DOHH2 (cell line): Measurements from ENCODE around the gene HIPK4.

Source experiments
- H3F3A ChIP-seq: fragments of 200-600 bp; sonication (generic), shearing (Covaris generic); 2 replicates; pipeline ENCODE4 v1.6.0; 2016; ENCODE audit warnings: antibody characterized with exemption, mild to moderate bottlenecking; ENCODE audit not compliant: control insufficient read depth, insufficient read depth
- H3K27ac ChIP-seq: fragments of 200-600 bp; sonication (generic); 2 replicates; pipeline ENCODE4 v1.5.1; 2014; ENCODE audit warnings: low read depth, mild to moderate bottlenecking, low read length, moderate library complexity
- H3K27me3 ChIP-seq: fragments of 200-600 bp; sonication (generic); 2 replicates; pipeline ENCODE4 v1.6.1; 2014; ENCODE audit warnings: mild to moderate bottlenecking, low read length, mixed read lengths; ENCODE audit not compliant: control insufficient read depth
- H3K36me3 ChIP-seq: fragments of 200-600 bp; sonication (generic); 2 replicates; pipeline ENCODE4 v1.6.1; 2014; ENCODE audit warnings: mild to moderate bottlenecking, low read length, moderate library complexity, mixed read lengths; ENCODE audit not compliant: control insufficient read depth
- H3K4me1 ChIP-seq: fragments of 200-600 bp; sonication (generic); 2 replicates; pipeline ENCODE4 v1.6.1; 2014; ENCODE audit warnings: mild to moderate bottlenecking, low read length, mixed read lengths; ENCODE audit not compliant: control insufficient read depth
- H3K4me2 ChIP-seq: fragments of 200-600 bp; sonication (generic); 2 replicates; pipeline ENCODE4 v1.6.0; 2014; ENCODE audit warnings: mild to moderate bottlenecking, low read length, moderate library complexity
- H3K4me3 ChIP-seq: fragments of 200-600 bp; sonication (generic); 2 replicates; pipeline ENCODE4 v1.5.1; 2014; ENCODE audit warnings: mild to moderate bottlenecking, low read length, mixed read lengths
- H3K79me2 ChIP-seq: fragments of 200-600 bp; sonication (generic); 2 replicates; pipeline ENCODE4 v1.6.1; 2014; ENCODE audit warnings: mild to moderate bottlenecking, low read length, mixed read lengths; ENCODE audit not compliant: control insufficient read depth
- H3K9me2 ChIP-seq: fragments of 200-600 bp; sonication (generic); replicated peaks from 2 replicates; pipeline ENCODE4 v1.6.1; 2014; ENCODE audit warnings: mild to moderate bottlenecking, low read length, mixed read lengths; ENCODE audit not compliant: control insufficient read depth
- H3K9me3 ChIP-seq: fragments of 200-600 bp; sonication (generic); 2 replicates; pipeline ENCODE4 v1.6.1; 2014; ENCODE audit warnings: antibody characterized with exemption, low read length, mixed read lengths; ENCODE audit not compliant: control insufficient read depth, insufficient read depth
- H4K20me1 ChIP-seq: fragments of 200-600 bp; sonication (generic); 2 replicates; pipeline ENCODE4 v1.6.0; 2014; ENCODE audit warnings: low read depth, mild to moderate bottlenecking, antibody characterized with exemption, low read length, moderate library complexity; ENCODE audit not compliant: control insufficient read depth, insufficient read depth
- EZH2phosphoT487 ChIP-seq: fragments of 200-600 bp; sonication (generic); IDR thresholded peaks from 2 replicates; pipeline ENCODE4 v1.6.1; 2017; ENCODE audit warnings: borderline replicate concordance, mild to moderate bottlenecking, antibody characterized with exemption, low read length, moderate library complexity, mixed read lengths
- TF ChIP-seq, protein P1 (sequence below): fragments of 200-600 bp; sonication (generic); IDR thresholded peaks from one replicate; pipeline ENCODE4 v1.5.1; 2014; ENCODE audit warnings: antibody characterized with exemption, mild to moderate bottlenecking, low read depth, low read length; ENCODE audit not compliant: poor library complexity, severe bottlenecking

HIPK4 gene

DNA sequence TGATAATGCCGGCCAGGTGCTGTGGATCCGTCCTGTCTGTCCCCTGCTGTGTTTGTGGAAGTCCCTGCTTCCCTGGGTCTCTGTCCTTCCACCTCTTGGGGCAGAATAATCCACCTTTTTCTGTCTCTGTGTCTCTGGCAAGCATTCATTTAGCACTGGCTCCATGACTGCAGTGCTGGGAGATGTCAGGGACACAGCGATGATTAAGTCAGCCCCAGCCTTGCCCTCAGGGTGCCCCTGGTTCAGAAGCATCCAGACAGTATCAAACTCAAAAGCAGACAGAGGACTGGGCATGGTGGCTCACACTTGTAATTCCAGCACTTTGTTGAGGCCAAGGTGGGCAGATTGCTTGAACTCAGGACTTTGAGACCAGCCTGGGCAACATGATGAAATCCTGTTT lies 1.5 kb downstream of the HIPK4 start:
- no peaks in the 10 kb centered on the region for H3K27me3 ChIP-seq
- H4K20me1 ChIP-seq: no peaks in the 10 kb centered on the region
- H3K9me2 ChIP-seq: no peaks in the 10 kb centered on the region
- H3K4me1 ChIP-seq: no peaks in the 10 kb centered on the region
- no peaks in the 10 kb centered on the region for H3K36me3 ChIP-seq
- no peak overlapping the region for H3K27ac ChIP-seq
- TF ChIP-seq, protein P1, sequence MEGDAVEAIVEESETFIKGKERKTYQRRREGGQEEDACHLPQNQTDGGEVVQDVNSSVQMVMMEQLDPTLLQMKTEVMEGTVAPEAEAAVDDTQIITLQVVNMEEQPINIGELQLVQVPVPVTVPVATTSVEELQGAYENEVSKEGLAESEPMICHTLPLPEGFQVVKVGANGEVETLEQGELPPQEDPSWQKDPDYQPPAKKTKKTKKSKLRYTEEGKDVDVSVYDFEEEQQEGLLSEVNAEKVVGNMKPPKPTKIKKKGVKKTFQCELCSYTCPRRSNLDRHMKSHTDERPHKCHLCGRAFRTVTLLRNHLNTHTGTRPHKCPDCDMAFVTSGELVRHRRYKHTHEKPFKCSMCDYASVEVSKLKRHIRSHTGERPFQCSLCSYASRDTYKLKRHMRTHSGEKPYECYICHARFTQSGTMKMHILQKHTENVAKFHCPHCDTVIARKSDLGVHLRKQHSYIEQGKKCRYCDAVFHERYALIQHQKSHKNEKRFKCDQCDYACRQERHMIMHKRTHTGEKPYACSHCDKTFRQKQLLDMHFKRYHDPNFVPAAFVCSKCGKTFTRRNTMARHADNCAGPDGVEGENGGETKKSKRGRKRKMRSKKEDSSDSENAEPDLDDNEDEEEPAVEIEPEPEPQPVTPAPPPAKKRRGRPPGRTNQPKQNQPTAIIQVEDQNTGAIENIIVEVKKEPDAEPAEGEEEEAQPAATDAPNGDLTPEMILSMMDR: no peak
- TF ChIP-seq EZH2phosphoT487: no peak
- H3F3A ChIP-seq: no peaks in the 10 kb centered on the region
- no peak overlapping the region for H3K4me2 ChIP-seq
- no peaks in the 10 kb centered on the region for H3K79me2 ChIP-seq
- H3K4me3 ChIP-seq: no peak overlapping the region
- no peaks in the 10 kb centered on the region for H3K9me3 ChIP-seq

DNA sequence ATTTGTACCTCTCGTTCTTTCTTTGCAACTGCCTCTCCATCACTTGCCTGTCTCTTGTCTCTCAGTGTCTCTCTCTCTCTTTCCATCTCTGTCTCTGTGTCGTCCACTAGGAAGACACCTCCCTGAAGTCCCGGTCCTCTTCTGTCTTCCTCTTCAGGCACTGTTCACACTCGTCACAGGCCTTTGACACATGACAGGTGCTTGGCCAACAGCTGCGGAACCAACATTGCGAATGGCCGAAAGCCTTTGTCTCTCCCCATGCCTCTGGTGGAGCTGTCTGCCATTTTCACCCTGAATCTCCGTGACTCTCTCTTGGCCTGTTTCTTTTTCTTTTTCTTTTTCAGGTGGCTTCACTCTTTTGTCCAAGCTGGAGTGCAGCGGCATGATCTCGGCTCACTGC lies 2.8 kb downstream of the HIPK4 start:
- H3K27me3 ChIP-seq: no peaks in the 10 kb centered on the region
- no peaks in the 10 kb centered on the region for H3K9me3 ChIP-seq
- no peaks in the 10 kb centered on the region for H3K9me2 ChIP-seq
- no peak overlapping the region for H3K4me3 ChIP-seq
- no peaks in the 10 kb centered on the region for H3K36me3 ChIP-seq
- TF ChIP-seq, protein P1: no peak
- TF ChIP-seq EZH2phosphoT487: no peak
- no peaks in the 10 kb centered on the region for H4K20me1 ChIP-seq
- H3K4me1 ChIP-seq: no peaks in the 10 kb centered on the region
- no peaks in the 10 kb centered on the region for H3F3A ChIP-seq
- no peak overlapping the region for H3K4me2 ChIP-seq
- no peaks in the 10 kb centered on the region for H3K79me2 ChIP-seq
- H3K27ac ChIP-seq: no peak overlapping the region

DNA sequence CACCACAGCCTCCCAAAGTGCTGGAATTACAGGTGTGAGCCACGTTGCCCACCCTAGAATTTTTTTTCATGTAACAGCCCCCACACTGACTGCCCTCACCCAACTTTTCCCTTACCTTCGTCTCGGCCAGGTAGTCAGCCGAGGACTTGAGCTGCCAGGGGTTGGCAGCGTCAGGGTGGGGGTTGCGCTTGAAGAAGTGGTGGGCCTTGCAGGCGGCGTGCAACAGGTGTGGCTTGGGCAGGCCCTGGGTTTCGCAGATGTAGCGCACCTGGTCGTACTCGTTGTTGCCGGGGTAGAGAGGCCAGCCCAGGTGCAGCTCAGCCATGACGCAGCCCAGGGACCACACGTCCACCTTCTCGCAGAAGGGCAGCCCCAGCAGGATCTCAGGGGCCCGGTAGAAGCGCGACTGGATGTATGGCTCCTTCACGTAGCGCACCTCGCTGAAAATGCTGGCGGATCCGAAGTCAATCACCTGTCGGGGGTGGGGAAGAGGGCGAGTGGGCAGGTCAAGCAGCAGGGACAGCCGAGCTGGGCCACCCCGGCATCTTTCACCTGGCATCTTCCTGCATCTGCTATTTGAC lies 6.2 kb downstream of the HIPK4 start:
- H3K79me2 ChIP-seq: no peaks in the 10 kb centered on the region
- H3K27me3 ChIP-seq: no peaks in the 10 kb centered on the region
- no peak overlapping the region for H3K4me3 ChIP-seq
- H3K9me2 ChIP-seq: no peaks in the 10 kb centered on the region
- no peak overlapping the region for H3K27ac ChIP-seq
- no peak for TF ChIP-seq EZH2phosphoT487
- TF ChIP-seq, protein P1: no peak
- no peaks in the 10 kb centered on the region for H3K9me3 ChIP-seq
- H3K36me3 ChIP-seq: no peaks in the 10 kb centered on the region
- no peaks in the 10 kb centered on the region for H3K4me1 ChIP-seq
- H3F3A ChIP-seq: no peaks in the 10 kb centered on the region
- no peaks in the 10 kb centered on the region for H4K20me1 ChIP-seq
- no peak overlapping the region for H3K4me2 ChIP-seq
